Measurements from ENCODE around the gene KDM4C.

Gene KDM4C

GRCh38 chr9:7094576-7094975, 336.8 kb downstream of the KDM4C start:
- no peaks in the 10 kb centered on the region for H3K27me3 ChIP-seq (ENCODE audit: insufficient read depth, low read length)
- H3K4me1 ChIP-seq (ENCODE audit: insufficient read depth, low read length), result peaks cover 5% of the 10 kb centered on the region
- no peak overlapping the region for H3K4me3 ChIP-seq (ENCODE audit: low read length)
- no peak overlapping the region for H2AFZ ChIP-seq (ENCODE audit: low read depth, low read length)
- no peaks in the 10 kb centered on the region for H3K9me3 ChIP-seq (ENCODE audit: low read length)
- H3K36me3 ChIP-seq (ENCODE audit: insufficient read depth, low read length), result no peaks in the 10 kb centered on the region

GRCh38 chr9:7095058-7095457, 337.3 kb downstream of the KDM4C start:
- H3K4me3 ChIP-seq (ENCODE audit: low read length), result no peak overlapping the region
- H3K9me3 ChIP-seq (ENCODE audit: low read length), result no peaks in the 10 kb centered on the region
- peaks cover under 1% of the 10 kb centered on the region for H3K4me1 ChIP-seq (ENCODE audit: insufficient read depth, low read length)
- no peak overlapping the region for H2AFZ ChIP-seq (ENCODE audit: low read depth, low read length)
- no peaks in the 10 kb centered on the region for H3K36me3 ChIP-seq (ENCODE audit: insufficient read depth, low read length)
- no peaks in the 10 kb centered on the region for H3K27me3 ChIP-seq (ENCODE audit: insufficient read depth, low read length)

GRCh38 chr9:7097040-7097715, 339.4 kb downstream of the KDM4C start:
- no peaks in the 10 kb centered on the region for H3K9me3 ChIP-seq (ENCODE audit: low read length)
- no peaks in the 10 kb centered on the region for H3K36me3 ChIP-seq (ENCODE audit: insufficient read depth, low read length)
- no peak overlapping the region for H3K4me3 ChIP-seq (ENCODE audit: low read length)
- H3K4me1 ChIP-seq (ENCODE audit: insufficient read depth, low read length), result no peaks in the 10 kb centered on the region
- H3K27me3 ChIP-seq (ENCODE audit: insufficient read depth, low read length), result no peaks in the 10 kb centered on the region
- no peak overlapping the region for H2AFZ ChIP-seq (ENCODE audit: low read depth, low read length)

- H2AFZ ChIP-seq (ENCODE audit: low read depth, low read length), result no peak overlapping the region
- H3K27me3 ChIP-seq (ENCODE audit: insufficient read depth, low read length), result no peaks in the 10 kb centered on the region
- no peaks in the 10 kb centered on the region for H3K9me3 ChIP-seq (ENCODE audit: low read length)
- H3K4me1 ChIP-seq (ENCODE audit: insufficient read depth, low read length), result no peaks in the 10 kb centered on the region
- H3K36me3 ChIP-seq (ENCODE audit: insufficient read depth, low read length), result no peaks in the 10 kb centered on the region
- H3K4me3 ChIP-seq (ENCODE audit: low read length), result no peak overlapping the region
These were observed 340.3 kb downstream of the KDM4C start for GRCh38 chr9:7097785-7098752.

DNA sequence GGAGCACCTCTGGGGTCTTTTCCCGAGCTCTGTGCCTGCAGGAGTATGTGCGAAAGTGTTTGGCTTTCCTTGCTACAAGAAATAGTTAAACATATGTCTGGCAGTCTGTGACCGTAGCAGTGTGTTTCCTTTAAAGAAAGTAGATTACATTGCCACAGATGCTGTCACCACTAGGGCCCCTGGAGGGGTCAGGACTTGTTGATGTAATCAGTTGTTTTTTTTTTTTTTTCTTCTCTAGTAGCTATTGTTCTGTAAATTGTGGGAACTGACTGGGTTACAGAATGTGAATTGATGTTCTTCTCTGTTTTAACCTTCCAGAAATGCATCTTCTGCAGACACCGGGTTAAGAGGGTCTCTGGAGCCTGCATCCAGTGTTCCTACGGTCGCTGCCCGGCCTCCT, 345.6 kb downstream of the KDM4C start:
- Histone ChIP-seq H3K27me3 (ENCODE audit: insufficient read depth, low read length) (no peaks in the 10 kb centered on the region), H2AFZ (ENCODE audit: low read depth, low read length) (no peak overlapping the region), H3K4me3 (ENCODE audit: low read length) (no peak overlapping the region), H3K9me3 (ENCODE audit: low read length) (no peaks in the 10 kb centered on the region), H3K36me3 (ENCODE audit: insufficient read depth, low read length) (no peaks in the 10 kb centered on the region), H3K4me1 (ENCODE audit: insufficient read depth, low read length) (peaks cover 2% of the 10 kb centered on the region)

GRCh38 chr9:7103771-7104170, 346.0 kb downstream of the KDM4C start:
- Histone ChIP-seq H3K9me3 (ENCODE audit: low read length) (no peaks in the 10 kb centered on the region), H3K36me3 (ENCODE audit: insufficient read depth, low read length) (no peaks in the 10 kb centered on the region), H3K4me3 (ENCODE audit: low read length) (no peak overlapping the region), H2AFZ (ENCODE audit: low read depth, low read length) (no peak overlapping the region), H3K4me1 (ENCODE audit: insufficient read depth, low read length) (peaks cover 2% of the 10 kb centered on the region), H3K27me3 (ENCODE audit: insufficient read depth, low read length) (no peaks in the 10 kb centered on the region)

DNA sequence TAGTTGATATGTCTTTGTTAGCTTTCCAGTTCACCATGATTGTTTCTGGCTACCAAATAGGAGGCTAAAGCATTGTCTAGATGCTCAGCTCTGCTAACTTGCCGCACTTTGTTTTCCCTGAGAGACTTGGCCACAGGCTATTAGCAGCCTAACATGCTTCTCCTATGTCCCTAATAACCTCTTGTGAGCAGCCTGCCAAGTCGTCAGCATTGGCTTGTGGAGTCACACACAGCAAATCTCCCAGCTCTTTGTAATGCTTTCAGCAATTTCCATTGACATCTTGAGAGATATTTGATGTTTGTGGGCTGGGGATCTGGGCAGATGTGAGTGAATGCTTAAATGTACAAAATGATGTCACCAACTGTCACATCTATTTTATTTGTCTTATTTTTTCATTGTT, 346.9 kb downstream of the KDM4C start:
- peaks cover 2% of the 10 kb centered on the region for H3K4me1 ChIP-seq (ENCODE audit: insufficient read depth, low read length)
- H3K9me3 ChIP-seq (ENCODE audit: low read length), result no peaks in the 10 kb centered on the region
- no peaks in the 10 kb centered on the region for H3K36me3 ChIP-seq (ENCODE audit: insufficient read depth, low read length)
- H3K4me3 ChIP-seq (ENCODE audit: low read length), result no peak overlapping the region
- no peak overlapping the region for H2AFZ ChIP-seq (ENCODE audit: low read depth, low read length)
- H3K27me3 ChIP-seq (ENCODE audit: insufficient read depth, low read length), result no peaks in the 10 kb centered on the region

- H3K9me3 ChIP-seq (ENCODE audit: low read length), result no peaks in the 10 kb centered on the region
- H3K4me1 ChIP-seq (ENCODE audit: insufficient read depth, low read length), result peaks cover 2% of the 10 kb centered on the region
- no peak overlapping the region for H2AFZ ChIP-seq (ENCODE audit: low read depth, low read length)
- H3K36me3 ChIP-seq (ENCODE audit: insufficient read depth, low read length), result no peaks in the 10 kb centered on the region
- H3K27me3 ChIP-seq (ENCODE audit: insufficient read depth, low read length), result no peaks in the 10 kb centered on the region
- no peak overlapping the region for H3K4me3 ChIP-seq (ENCODE audit: low read length)
These were observed 347.3 kb downstream of the KDM4C start for GRCh38 chr9:7105095-7105494.

GRCh38 chr9:7108936-7109335, 351.2 kb downstream of the KDM4C start:
- Histone ChIP-seq H2AFZ (ENCODE audit: low read depth, low read length) (no peak overlapping the region), H3K36me3 (ENCODE audit: insufficient read depth, low read length) (no peaks in the 10 kb centered on the region)

GRCh38 chr9:7111413-7111812, 353.6 kb downstream of the KDM4C start:
- Histone ChIP-seq H3K4me1 (ENCODE audit: insufficient read depth, low read length) (no peaks in the 10 kb centered on the region), H3K4me3 (ENCODE audit: low read length) (no peak overlapping the region), H3K9me3 (ENCODE audit: low read length) (no peaks in the 10 kb centered on the region), H3K27me3 (ENCODE audit: insufficient read depth, low read length) (no peaks in the 10 kb centered on the region), H2AFZ (ENCODE audit: low read depth, low read length) (no peak overlapping the region), H3K36me3 (ENCODE audit: insufficient read depth, low read length) (no peaks in the 10 kb centered on the region)

More at GRCh38 chr9:7108936-7109335, 351.2 kb downstream of the KDM4C start:
- no peak overlapping the region for H3K4me3 ChIP-seq (ENCODE audit: low read length)
- H3K9me3 ChIP-seq (ENCODE audit: low read length), result no peaks in the 10 kb centered on the region
- H3K4me1 ChIP-seq (ENCODE audit: insufficient read depth, low read length), result no peaks in the 10 kb centered on the region
- H3K27me3 ChIP-seq (ENCODE audit: insufficient read depth, low read length), result no peaks in the 10 kb centered on the region

DNA sequence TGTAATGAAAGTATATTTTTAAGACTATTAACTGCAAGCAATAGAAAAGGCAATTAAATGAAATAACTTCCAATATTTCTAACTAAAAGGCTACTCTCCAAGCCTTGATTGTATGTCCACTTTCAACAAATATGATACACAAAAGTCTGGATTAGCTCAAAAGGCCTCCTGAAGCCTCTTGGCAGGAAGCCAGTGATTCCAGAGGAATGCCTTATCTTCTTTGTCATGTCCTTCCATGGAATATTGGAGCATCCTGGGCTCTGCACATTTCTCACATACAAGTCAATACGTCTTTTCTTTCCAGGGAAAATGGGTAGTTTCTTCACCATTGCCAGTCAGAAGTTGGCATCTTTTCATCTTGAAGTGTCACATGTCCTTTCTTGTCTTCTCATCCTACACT, 357.8 kb downstream of the KDM4C start:
- H3K4me1 ChIP-seq (ENCODE audit: insufficient read depth, low read length), result no peaks in the 10 kb centered on the region
- H3K9me3 ChIP-seq (ENCODE audit: low read length), result no peaks in the 10 kb centered on the region
- no peak overlapping the region for H2AFZ ChIP-seq (ENCODE audit: low read depth, low read length)
- H3K4me3 ChIP-seq (ENCODE audit: low read length), result no peak overlapping the region
- no peaks in the 10 kb centered on the region for H3K36me3 ChIP-seq (ENCODE audit: insufficient read depth, low read length)
- no peaks in the 10 kb centered on the region for H3K27me3 ChIP-seq (ENCODE audit: insufficient read depth, low read length)

- no peaks in the 10 kb centered on the region for H3K4me1 ChIP-seq (ENCODE audit: insufficient read depth, low read length)
- no peak overlapping the region for H2AFZ ChIP-seq (ENCODE audit: low read depth, low read length)
- H3K4me3 ChIP-seq (ENCODE audit: low read length), result no peak overlapping the region
- no peaks in the 10 kb centered on the region for H3K27me3 ChIP-seq (ENCODE audit: insufficient read depth, low read length)
- H3K9me3 ChIP-seq (ENCODE audit: low read length), result no peaks in the 10 kb centered on the region
- no peaks in the 10 kb centered on the region for H3K36me3 ChIP-seq (ENCODE audit: insufficient read depth, low read length)
These were observed 360.1 kb downstream of the KDM4C start for GRCh38 chr9:7117676-7118561.

DNA sequence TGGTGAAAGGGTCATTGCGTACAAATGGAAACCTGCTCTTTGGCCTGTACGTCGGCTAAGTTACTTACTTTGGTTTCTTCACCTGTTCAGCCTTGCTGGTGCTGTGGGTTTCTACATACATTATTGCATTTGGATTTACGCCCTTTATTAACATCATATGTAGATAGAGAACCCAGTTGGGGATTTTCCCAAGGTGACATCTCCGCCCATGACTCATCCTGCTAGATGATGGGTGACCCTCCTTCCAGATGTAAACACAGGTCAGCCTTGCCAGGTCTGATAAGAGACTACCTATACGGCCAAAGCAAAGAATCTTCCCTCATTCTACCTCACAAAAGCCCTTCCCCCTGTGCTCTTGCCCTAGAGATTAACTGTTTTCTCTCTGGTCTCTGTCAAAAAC, 360.9 kb downstream of the KDM4C start:
- Histone ChIP-seq H3K4me1 (ENCODE audit: insufficient read depth, low read length) (no peaks in the 10 kb centered on the region), H3K9me3 (ENCODE audit: low read length) (no peaks in the 10 kb centered on the region), H2AFZ (ENCODE audit: low read depth, low read length) (no peak overlapping the region), H3K27me3 (ENCODE audit: insufficient read depth, low read length) (no peaks in the 10 kb centered on the region), H3K4me3 (ENCODE audit: low read length) (no peak overlapping the region), H3K36me3 (ENCODE audit: insufficient read depth, low read length) (no peaks in the 10 kb centered on the region)

All from neuron (in vitro differentiated cells).